ENCODE data around the gene MACROD1. TPM values are rescaled to one million over a fixed set of nuclear protein-coding genes. Genes with fewer than 3 reads are reported as not detected.

MACROD1 gene
- total and polyA plus RNA-seq, 9 of the 15 experiments (the other 6 are each of a cell fraction or from before 2014, with no cell fraction given) = 1.1 to 60.0 (median 26.4) TPM

DNA sequence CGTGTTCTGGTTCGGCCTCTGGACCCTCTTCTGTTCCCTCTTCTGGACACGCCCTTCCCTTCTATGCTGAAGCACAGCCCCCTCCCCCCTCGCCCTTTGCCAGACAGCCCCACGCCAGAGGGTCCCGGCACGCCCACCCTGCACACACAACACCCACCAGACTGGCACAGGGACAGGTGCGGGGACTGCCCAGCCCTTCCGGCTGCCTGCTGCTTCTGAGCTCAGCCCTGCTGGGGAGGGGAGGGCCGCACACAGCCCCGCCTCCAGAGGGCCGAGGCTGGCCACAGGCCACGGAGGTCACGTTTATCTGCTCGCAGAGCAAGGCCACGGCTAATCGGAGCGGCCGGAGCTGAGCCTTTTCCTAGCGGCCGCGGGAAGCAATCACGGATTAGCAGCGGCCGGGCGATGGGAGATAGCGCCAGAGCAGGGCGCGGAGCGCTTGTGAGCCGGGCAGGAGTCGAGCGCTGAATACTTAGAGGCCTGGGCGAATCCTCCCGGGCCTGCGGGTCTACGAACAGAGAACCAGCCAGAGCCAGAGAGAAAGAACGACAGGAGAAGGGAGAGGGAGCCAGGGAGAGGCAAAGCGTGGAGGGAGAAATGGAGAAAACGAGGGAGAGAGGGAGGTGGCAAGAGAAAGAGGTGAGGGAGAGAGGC, 158.2 kb downstream of the MACROD1 start (continued):
- TF ChIP-seq PTRF (tag; IDR thresholded peaks at IDR 0.05) (no peak), FOXJ2 (tag; IDR thresholded peaks at IDR 0.05) (no peak), POLR3A (IDR thresholded peaks at IDR 0.05; ENCODE audit: borderline replicate concordance, extremely low read depth, insufficient read depth, insufficient read length) (no peak), ZNF354B (CRISPR knock-in tag; IDR thresholded peaks at IDR 0.05) (no peak), ZHX1 (conservative IDR thresholded peaks at IDR 0.05; ENCODE audit: low read length) (no peak), CTBP1 (IDR thresholded peaks at IDR 0.05; ENCODE audit: borderline replicate concordance) (peak; percentile 96), RERE (CRISPR knock-in tag; IDR thresholded peaks at IDR 0.05; ENCODE audit: borderline replicate concordance) (no peak), ZNF24 (IDR thresholded peaks at IDR 0.05) (peak; percentile 58; the same call in 1 of the 2 replicates), CHD1 (IDR thresholded peaks at IDR 0.05; ENCODE audit: low read length) (no peak), ZNF561 (CRISPR knock-in tag; conservative IDR thresholded peaks at IDR 0.05) (no peak), XRCC4 (IDR thresholded peaks at IDR 0.05; ENCODE audit: extremely low read depth, insufficient read depth, insufficient read length) (no peak), PBX2 (CRISPR knock-in tag; IDR thresholded peaks at IDR 0.05; ENCODE audit: low read depth) (no peak), PBX2 (tag; conservative IDR thresholded peaks at IDR 0.05; ENCODE audit: low read depth) (no peak), GABPA (tag; conservative IDR thresholded peaks at IDR 0.05; ENCODE audit: low read depth) (no peak; the same call in 1 of the 2 replicates), SAFB2 (IDR thresholded peaks at IDR 0.05; ENCODE audit: borderline replicate concordance, low read depth, low read length, severe bottlenecking) (no peak), TCFL5 (CRISPR knock-in tag; conservative IDR thresholded peaks at IDR 0.05) (no peak)
